ENCODE data around the gene ABHD14A.
"Not testable (repeated sequence)": the region's sequence is repeated elsewhere in the genome, so short reads cannot be mapped to it uniquely, and the experiment has no call there.

- TF ChIP-seq CTCF (IDR thresholded peaks at IDR 0.05); POLR2A (IDR thresholded peaks at IDR 0.05); POLR2AphosphoS5 (IDR thresholded peaks at IDR 0.05); EP300 (IDR thresholded peaks at IDR 0.05; ENCODE audit: low read depth): not testable (repeated sequence)
Measured at GRCh38 chr3:51928981-51929380, 45.9 kb upstream of the ABHD14A start.
